ENCODE results near the gene L3MBTL4. TPM values are rescaled to one million over a fixed set of nuclear protein-coding genes. Genes with fewer than 3 reads are reported as not detected.

The L3MBTL4 gene
- total and polyA plus RNA-seq, 8 donors = 2.5 to 15.1 (median 6.4) TPM

- Histone ChIP-seq H3K27me3 (no peaks in the 10 kb centered on the region), H3K4me3 (no peak overlapping the region), H3K27ac (no peak overlapping the region), H3K4me1 (no peaks in the 10 kb centered on the region), H3K36me3 (no peaks in the 10 kb centered on the region), H3K9me3 (no peaks in the 10 kb centered on the region)
- WGBS, 2 donors = 94 to 96% methylated on average over 3 of the region's 3 CpGs
- no peak for DNase-seq
- no peak for FAIRE-seq
- TF ChIP-seq CTCF (IDR thresholded peaks at IDR 0.05) = no peak
- no peak for ATAC-seq
- intact Hi-C loops (cut with DNase I) = no loop called here
These were observed 410.0 kb downstream of the L3MBTL4 start for GRCh38 chr18:6004683-6005082.

DNA sequence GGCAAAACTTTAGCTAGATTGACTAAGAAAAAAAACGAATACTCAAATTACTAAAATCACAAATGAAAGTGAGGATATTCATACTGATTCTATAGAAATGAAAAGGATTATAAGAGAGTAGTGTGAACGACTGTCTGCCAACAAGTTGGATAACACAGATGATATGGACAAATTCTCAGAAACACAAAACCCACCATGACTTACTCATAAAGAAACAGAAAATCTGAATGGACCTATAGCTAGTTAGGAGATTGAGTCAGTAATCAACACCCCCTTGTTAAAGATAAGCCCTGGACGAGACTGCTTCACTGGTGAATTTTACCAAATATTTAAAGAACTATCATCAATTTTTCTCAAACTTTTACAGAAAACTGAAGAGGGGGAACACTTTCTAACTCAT is 410.6 kb downstream of the L3MBTL4 start:
- ATAC-seq = no peak
- no peaks in the 10 kb centered on the region for H3K4me1 ChIP-seq
- no peak overlapping the region for H3K4me3 ChIP-seq
- H3K27ac ChIP-seq = no peak overlapping the region
- WGBS, 2 donors = 61 to 70% methylated on average over 3 of the region's 3 CpGs
- H3K9me3 ChIP-seq = no peaks in the 10 kb centered on the region
- no peaks in the 10 kb centered on the region for H3K27me3 ChIP-seq
- DNase-seq = no peak
- intact Hi-C loops (cut with DNase I) = no loop called here
- no peaks in the 10 kb centered on the region for H3K36me3 ChIP-seq
- FAIRE-seq = no peak
- TF ChIP-seq CTCF (IDR thresholded peaks at IDR 0.05) = no peak

DNA sequence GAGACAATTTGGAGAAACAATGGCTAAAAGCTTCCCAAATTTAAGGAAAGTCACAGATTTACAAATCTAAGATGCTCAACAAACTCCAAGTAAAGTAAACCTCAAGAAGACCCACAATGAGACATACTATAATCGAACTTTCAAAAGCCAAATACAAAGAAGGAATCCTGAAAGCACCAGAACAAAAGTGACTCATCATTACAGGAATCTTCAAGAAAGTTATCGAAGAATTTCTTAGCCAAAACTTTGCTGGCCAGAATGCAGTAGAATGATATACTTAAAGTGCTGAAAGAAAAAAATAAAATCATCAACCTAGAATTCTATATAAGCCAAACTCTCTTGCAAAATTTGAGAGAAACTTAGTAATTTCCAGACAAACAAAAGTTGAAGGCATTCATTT is 412.8 kb downstream of the L3MBTL4 start:
- WGBS, 2 donors = 72 to 85% methylated on average over 2 of the region's 2 CpGs
- TF ChIP-seq CTCF (IDR thresholded peaks at IDR 0.05) = no peak
- no peaks in the 10 kb centered on the region for H3K36me3 ChIP-seq
- ATAC-seq = no peak
- H3K4me1 ChIP-seq = no peaks in the 10 kb centered on the region
- no peak overlapping the region for H3K4me3 ChIP-seq
- DNase-seq = no peak
- intact Hi-C loops (cut with DNase I) = no loop called here
- FAIRE-seq = no peak
- no peaks in the 10 kb centered on the region for H3K9me3 ChIP-seq
- H3K27ac ChIP-seq = no peak overlapping the region
- H3K27me3 ChIP-seq = no peaks in the 10 kb centered on the region

GRCh38 chr18:5998907-5999306 is 415.8 kb downstream of the L3MBTL4 start:
- Histone ChIP-seq H3K4me1 (no peaks in the 10 kb centered on the region), H3K27ac (no peak overlapping the region), H3K4me3 (no peak overlapping the region), H3K36me3 (no peaks in the 10 kb centered on the region), H3K27me3 (no peaks in the 10 kb centered on the region), H3K9me3 (no peaks in the 10 kb centered on the region)
- FAIRE-seq (no peak), ATAC-seq (no peak), DNase-seq (no peak)
- intact Hi-C loops (cut with DNase I) = no loop called here
- no peak for TF ChIP-seq CTCF (IDR thresholded peaks at IDR 0.05)

DNA sequence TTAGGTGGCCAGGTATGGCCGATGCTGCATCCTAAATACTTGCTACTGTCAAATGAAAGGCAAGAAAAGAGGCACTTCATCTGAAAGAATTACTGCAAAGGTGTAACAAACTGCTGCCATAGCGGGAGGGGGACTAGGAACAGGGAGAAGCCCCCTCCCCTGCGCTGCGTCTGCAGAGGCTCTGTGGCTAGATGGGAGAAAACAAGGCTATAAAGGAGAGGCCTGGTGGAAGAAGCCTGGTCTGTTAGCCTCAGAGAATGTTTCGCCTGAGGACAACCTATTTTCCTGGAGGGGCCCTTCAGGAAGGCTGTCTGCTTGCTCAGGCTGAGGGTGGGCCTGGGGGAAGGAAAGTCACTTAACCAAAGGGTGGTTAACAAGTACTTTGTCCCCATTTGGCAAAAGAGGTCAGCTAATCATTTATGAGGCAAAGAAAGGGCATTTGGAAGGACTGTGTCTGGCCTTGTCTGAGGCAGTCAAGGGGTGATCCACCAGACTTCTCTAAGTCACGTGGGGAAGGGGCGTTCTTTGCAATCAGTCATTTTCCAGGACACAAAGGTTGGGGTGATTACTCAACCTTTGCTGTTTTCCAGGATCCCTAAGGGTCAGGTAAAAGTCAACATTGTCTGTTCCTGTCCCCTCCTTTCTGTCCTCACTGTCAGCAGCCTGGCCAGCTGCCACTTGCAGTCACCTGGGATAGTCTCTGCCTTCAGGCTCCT is 416.4 kb downstream of the L3MBTL4 start:
- H3K27me3 ChIP-seq = no peaks in the 10 kb centered on the region
- intact Hi-C loops (cut with DNase I) = no loop called here
- H3K36me3 ChIP-seq = no peaks in the 10 kb centered on the region
- H3K4me3 ChIP-seq = no peak overlapping the region
- DNase-seq (no peak), ATAC-seq (no peak), FAIRE-seq (no peak)
- no peaks in the 10 kb centered on the region for H3K4me1 ChIP-seq
- 73 to 81% methylated on average over 7 of the region's 7 CpGs for WGBS, 2 donors
- no peaks in the 10 kb centered on the region for H3K9me3 ChIP-seq
- TF ChIP-seq CTCF (IDR thresholded peaks at IDR 0.05) = no peak
- no peak overlapping the region for H3K27ac ChIP-seq
